VCaP (cell line): Measurements from ENCODE around the gene ZNF774.
"Not testable (repeated sequence)": the region's sequence is repeated elsewhere in the genome, so short reads cannot be mapped to it uniquely, and the experiment has no call there.

Source experiments
- H3K27ac ChIP-seq: fragments of 450-650 bp; 2 replicates; pipeline ENCODE4 v1.5.1; 2017
- TF ChIP-seq, protein P1 (sequence below): fragments of 450-650 bp; conservative IDR thresholded peaks from 2 replicates; pipeline ENCODE4 v1.5.1; 2017; ENCODE audit warnings: mild to moderate bottlenecking, moderate library complexity

The ZNF774 gene

DNA sequence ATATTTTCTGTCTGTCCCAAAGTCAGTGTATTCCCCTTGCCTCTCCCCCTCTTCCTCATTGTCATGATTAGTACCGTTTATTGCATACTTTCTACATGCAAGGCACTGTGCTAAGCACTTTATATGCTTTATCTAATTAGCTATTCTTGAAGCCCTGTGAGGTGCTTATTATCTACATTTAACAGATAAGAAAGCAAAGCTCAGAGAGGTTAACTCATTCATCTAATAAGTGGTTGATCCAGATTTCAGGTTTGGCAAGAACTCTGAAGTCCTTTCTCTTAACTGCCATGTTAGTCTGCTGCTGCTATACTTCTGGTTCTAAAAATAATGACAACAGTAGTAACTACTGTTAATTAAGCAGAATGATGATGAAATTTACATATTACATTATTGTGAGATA is 49.4 kb downstream of the ZNF774 start:
- peak overlapping the region; percentile 81 for H3K27ac ChIP-seq

DNA sequence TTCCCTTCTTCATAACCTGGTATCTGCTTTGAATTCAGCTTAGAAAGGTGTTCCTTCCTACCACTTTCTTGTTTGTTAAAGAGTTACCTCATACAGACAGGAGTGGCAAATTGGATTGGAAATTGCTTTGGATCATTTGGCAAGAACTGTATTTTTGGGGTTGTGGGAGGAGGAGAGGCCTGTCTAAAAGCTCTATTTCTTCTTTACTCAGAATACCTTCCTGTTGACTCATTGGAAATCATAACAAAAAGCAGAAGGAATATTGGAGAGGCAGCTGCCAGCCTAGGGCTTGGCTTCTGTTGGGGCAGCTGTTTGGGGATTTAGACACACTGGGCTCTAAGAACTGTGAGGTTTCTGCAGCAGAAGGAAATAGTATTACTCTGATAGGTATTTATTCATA is 50.1 kb downstream of the ZNF774 start:
- peak overlapping the region; percentile 81 for H3K27ac ChIP-seq

More for the DNA sequence above, 49.4 kb downstream of the ZNF774 start:
- TF ChIP-seq, protein P1, sequence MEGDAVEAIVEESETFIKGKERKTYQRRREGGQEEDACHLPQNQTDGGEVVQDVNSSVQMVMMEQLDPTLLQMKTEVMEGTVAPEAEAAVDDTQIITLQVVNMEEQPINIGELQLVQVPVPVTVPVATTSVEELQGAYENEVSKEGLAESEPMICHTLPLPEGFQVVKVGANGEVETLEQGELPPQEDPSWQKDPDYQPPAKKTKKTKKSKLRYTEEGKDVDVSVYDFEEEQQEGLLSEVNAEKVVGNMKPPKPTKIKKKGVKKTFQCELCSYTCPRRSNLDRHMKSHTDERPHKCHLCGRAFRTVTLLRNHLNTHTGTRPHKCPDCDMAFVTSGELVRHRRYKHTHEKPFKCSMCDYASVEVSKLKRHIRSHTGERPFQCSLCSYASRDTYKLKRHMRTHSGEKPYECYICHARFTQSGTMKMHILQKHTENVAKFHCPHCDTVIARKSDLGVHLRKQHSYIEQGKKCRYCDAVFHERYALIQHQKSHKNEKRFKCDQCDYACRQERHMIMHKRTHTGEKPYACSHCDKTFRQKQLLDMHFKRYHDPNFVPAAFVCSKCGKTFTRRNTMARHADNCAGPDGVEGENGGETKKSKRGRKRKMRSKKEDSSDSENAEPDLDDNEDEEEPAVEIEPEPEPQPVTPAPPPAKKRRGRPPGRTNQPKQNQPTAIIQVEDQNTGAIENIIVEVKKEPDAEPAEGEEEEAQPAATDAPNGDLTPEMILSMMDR = no peak

DNA sequence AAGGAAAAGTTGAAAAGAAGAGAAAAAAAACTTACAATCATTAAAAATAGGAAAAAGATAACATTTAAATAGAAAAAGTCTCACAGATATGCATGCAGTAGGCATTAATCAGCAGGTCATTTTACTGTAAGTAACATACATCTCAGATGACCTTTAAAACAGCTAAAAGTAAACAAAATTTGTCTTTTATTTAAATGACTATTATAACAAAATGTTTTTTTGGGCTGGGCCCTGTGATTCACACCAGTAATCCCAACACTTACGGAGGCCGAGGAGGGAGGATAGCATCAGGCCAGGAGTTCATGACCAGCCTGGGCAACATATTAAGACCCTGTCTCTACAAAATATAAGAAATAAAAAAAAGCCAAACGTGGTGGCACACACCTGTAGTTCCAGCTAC is 50.7 kb downstream of the ZNF774 start:
- TF ChIP-seq, protein P1 = no peak
- H3K27ac ChIP-seq = peak overlapping the region; percentile 81

More for the DNA sequence above, 50.1 kb downstream of the ZNF774 start:
- TF ChIP-seq, protein P1 = no peak

DNA sequence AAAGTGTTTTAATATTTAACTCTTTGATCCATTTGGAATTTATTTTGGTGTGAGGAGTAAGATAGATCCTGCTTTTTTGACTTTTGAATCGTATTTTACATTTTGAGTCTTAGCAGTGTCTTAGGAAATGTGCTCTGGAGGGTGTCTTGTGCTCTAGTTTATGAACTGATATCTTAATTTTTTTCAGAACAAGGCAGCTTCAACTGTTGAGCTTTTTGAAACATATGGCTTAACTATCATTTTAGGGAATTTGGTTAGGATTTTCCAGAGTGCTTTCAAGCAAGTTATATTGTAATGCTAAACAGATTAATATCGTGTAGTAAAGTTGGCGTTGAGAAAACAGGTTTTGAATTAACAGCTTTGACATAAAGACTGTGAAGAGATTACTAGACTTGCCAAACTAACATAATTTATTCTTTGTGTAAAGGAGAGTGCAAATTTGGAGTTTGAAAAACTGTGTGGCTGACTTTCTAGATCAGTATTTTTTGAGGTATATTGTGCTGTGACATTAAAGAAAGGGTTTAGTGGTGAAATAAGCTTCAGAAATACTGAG is 53.0 kb downstream of the ZNF774 start:
- no peak overlapping the region for H3K27ac ChIP-seq
- TF ChIP-seq, protein P1 = no peak

DNA sequence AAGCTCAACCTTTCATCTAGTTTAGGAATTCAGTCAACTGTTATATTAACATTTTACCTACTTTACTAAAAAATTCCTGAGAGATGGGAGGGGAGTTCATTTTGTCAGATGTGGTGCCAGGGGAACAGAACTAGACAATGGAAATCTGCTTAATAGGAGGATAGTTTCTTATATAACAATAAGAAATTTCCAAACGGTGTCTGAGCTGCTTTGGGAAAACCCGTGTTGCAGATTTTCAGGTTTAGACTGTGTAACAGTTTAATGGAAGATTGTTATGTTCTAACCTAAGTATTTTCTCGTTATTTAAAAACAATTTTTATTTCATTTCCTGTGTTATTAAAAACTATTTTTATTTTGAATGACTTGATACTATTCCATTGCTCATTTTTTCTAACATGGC is 55.3 kb downstream of the ZNF774 start:
- no peak overlapping the region for H3K27ac ChIP-seq
- TF ChIP-seq, protein P1 = no peak

DNA sequence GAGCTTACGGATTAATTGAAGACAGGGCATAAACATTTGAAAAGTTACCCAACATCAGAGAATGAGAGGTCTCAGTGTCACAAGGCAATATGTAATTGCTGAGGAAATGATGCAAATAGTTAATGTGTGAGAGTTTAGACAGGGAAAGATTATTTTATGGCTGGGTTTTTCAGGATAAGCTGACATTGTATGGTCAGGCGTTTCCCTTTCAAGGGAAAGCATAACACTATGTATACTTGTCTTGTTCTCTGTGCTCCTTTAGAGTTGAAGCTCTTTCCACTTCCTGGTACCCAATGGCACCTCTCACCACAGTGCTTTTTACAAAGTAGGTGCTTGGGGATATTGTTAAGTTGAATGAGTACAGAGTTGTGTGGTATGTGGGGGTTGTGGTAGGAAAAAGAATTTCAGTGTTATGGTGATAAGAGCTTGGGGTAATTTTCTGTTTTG is 55.8 kb downstream of the ZNF774 start:
- TF ChIP-seq, protein P1 = no peak

DNA sequence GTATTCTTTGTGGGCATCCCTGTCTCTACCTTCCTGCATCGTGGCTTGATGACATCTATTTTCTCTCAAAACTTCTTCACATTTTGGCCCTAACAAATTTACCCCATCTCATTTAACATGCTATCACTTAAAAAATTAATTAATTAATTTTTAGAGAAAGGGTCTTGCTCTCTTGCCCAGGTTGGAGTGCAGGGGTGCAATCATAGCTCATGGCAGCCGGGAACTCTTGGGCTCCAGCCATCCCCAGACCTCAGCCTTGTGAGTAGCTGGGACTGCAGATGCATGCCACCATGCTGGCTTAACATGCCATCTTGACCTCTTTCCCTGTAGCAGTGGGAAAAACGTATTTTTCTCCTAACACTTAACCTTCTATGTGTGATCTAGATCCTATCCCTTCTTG is 56.6 kb downstream of the ZNF774 start:
- TF ChIP-seq, protein P1 = no peak
- no peak overlapping the region for H3K27ac ChIP-seq

More for the DNA sequence above, 55.8 kb downstream of the ZNF774 start:
- H3K27ac ChIP-seq = no peak overlapping the region

DNA sequence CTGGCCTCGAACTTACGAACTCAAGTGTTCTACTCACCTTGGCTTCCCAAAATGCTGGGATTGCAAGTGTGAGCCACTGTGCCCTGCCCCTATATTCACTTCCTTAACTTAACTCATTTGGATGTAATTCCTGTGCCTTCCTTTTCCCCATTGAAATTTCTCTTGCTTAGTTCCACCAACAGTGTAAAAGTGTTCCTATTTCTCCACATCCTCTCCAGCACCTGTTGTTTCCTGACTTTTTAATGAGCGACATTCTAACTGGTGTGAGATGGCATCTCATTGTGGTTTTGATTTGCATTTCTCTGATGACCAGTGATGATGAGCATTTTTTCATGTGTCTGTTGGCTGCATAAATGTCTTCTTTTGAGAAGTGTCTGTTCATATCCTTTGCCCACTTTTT is 57.5 kb downstream of the ZNF774 start:
- not testable (repeated sequence) for H3K27ac ChIP-seq

DNA sequence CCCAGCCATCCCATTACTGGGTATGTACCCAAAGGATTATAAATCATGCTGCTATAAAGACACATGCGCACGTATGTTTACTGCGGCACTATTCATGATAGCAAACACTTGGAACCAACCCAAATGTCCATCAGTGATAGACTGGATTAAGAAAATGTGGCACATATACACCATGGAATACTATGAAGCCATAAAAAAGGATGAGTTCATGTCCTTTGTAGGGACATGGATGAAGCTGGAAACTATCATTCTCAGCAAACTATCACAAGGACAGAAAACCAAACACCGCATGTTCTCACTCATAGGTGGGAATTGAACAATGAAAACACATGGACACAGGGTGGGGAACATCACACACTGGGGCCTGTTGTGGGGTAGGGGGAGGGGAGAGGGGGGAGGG is 58.2 kb downstream of the ZNF774 start:
- H3K27ac ChIP-seq = not testable (repeated sequence)
